GM12878 (cell line): Measurements from ENCODE around the gene MTMR4. TPM values are rescaled to one million over a fixed set of nuclear protein-coding genes. Genes with fewer than 3 reads are reported as not detected.

Experiments
- ATAC-seq: fragments of 200-7000 bp; cut with Tn5 transposase; 3 replicates; pipeline ENCODE4 v1.9.1; 2020; ENCODE audit warnings: mild to moderate bottlenecking, moderate library complexity
- BruUV-seq: library from RNA; stranded (reverse); fragments of 400-500 nt; replicated peaks from 2 replicates; lab custom pipeline; 2021; lab: Mats Ljungman, UMichigan
- CTCF ChIA-PET: fragments of 300-600 bp; sonication (Branson Sonifier 250); formaldehyde crosslinking; extraction: SDS; loops from one replicate; lab custom pipeline; 2021; ENCODE audit warnings: inconsistent platforms; lab: Yijun Ruan, JAX
- POLR2A ChIA-PET: fragments of 350-600 bp; formaldehyde crosslinking; extraction: SDS; loops from one replicate; lab custom pipeline; 2021; ENCODE audit warnings: inconsistent platforms; lab: Charles Lee
- RAD21 ChIA-PET: fragments of 300-600 bp; sonication (Branson Sonifier 250); formaldehyde crosslinking; loops from one replicate; lab custom pipeline; 2023; ENCODE audit warnings: antibody characterized with exemption; ENCODE audit not compliant: unreplicated experiment; lab: Charles Lee
- SMC1A ChIA-PET: fragments of 300-600 bp; sonication (Branson Sonifier 250); formaldehyde crosslinking; loops from one replicate; lab custom pipeline; 2023; ENCODE audit not compliant: unreplicated experiment, uncharacterized antibody; lab: Charles Lee
- DNase-seq: peaks from one replicate; pipeline ENCODE4 v3.0.0-alpha.2; 2011; ENCODE audit warnings: low read depth, low spot score
- FAIRE-seq: peaks from 3 replicates; lab custom pipeline; 2011; peaks lifted over from hg19 to GRCh38; lab: Jason Lieb, UNC
- H2AFZ ChIP-seq: 2 replicates; pipeline ENCODE4 v1.6.0; 2011; ENCODE audit warnings: low read depth, low read length, control low read depth; ENCODE audit not compliant: control insufficient read depth
- H3K27ac ChIP-seq: 2 replicates; pipeline ENCODE4 v1.5.1; 2011; ENCODE audit warnings: control low read depth; ENCODE audit not compliant: control insufficient read depth, insufficient read depth
- H3K27me3 ChIP-seq, 2 experiments: replicated peaks in 1 of 2; 2 replicates each; pipeline versions ENCODE4 v1.6.0 to v1.6.1; 2011; ENCODE audit warnings: low read length in 1 of 2; ENCODE audit not compliant: control insufficient read depth in 2 of 2, insufficient read depth in 2 of 2
- H3K36me3 ChIP-seq, 2 experiments: 2 replicates each; pipeline ENCODE4 v1.5.1; 2011; ENCODE audit warnings: low read length in 1 of 2; ENCODE audit not compliant: control insufficient read depth in 2 of 2, insufficient read depth in 2 of 2
- H3K4me1 ChIP-seq: 2 replicates; pipeline ENCODE4 v1.6.1; 2011; ENCODE audit warnings: mild to moderate bottlenecking, low read length, moderate library complexity, mixed read lengths; ENCODE audit not compliant: control insufficient read depth, insufficient read depth
- H3K4me2 ChIP-seq: 2 replicates; pipeline ENCODE4 v1.6.0; 2011; ENCODE audit warnings: control low read depth; ENCODE audit not compliant: control insufficient read depth, insufficient read depth
- H3K4me3 ChIP-seq: fragments of 200-600 bp; sonication (generic); 2 replicates; pipeline ENCODE4 v1.5.1; 2016
- H3K79me2 ChIP-seq: 2 replicates; pipeline ENCODE4 v1.6.0; 2011; ENCODE audit warnings: low read length; ENCODE audit not compliant: control insufficient read depth, insufficient read depth
- H3K9ac ChIP-seq: 2 replicates; pipeline ENCODE4 v1.8.0; 2011; ENCODE audit warnings: low read length, control low read depth, mixed read lengths; ENCODE audit not compliant: control insufficient read depth, insufficient read depth
- H3K9me3 ChIP-seq: replicated peaks from 3 replicates; pipeline ENCODE4 v1.5.1; 2011; ENCODE audit warnings: mild to moderate bottlenecking, low read length; ENCODE audit not compliant: control insufficient read depth, insufficient read depth
- H4K20me1 ChIP-seq: 2 replicates; pipeline ENCODE4 v1.6.0; 2011; ENCODE audit not compliant: control insufficient read depth, insufficient read depth
- POLR2AphosphoS2 ChIP-seq: IDR thresholded peaks from 2 replicates; pipeline ENCODE4 v1.6.1; 2011; ENCODE audit warnings: low read depth, mild to moderate bottlenecking, low read length, improper control_type of control experiment, moderate library complexity
- RAD21 ChIP-seq: IDR thresholded peaks from 2 replicates; pipeline ENCODE4 v1.6.1; 2011; ENCODE audit warnings: mild to moderate bottlenecking, low read depth, low read length, moderate library complexity; ENCODE audit not compliant: insufficient read depth
- RB1 ChIP-seq: fragments of 450-650 bp; formaldehyde crosslinking; IDR thresholded peaks from 2 replicates; pipeline ENCODE4 v1.6.1; 2017; ENCODE audit warnings: mild to moderate bottlenecking, borderline replicate concordance
- RBBP5 ChIP-seq: fragments of 200-600 bp; sonication (generic); conservative IDR thresholded peaks from 2 replicates; pipeline ENCODE4 v1.6.1; 2016
- SRF ChIP-seq, 2 experiments: IDR thresholded peaks; 2 replicates each; pipeline ENCODE4 v1.6.1; 2011; ENCODE audit warnings: low read depth in 2 of 2, low read length in 2 of 2, mild to moderate bottlenecking in 1 of 2, moderate library complexity in 1 of 2
- TARDBP ChIP-seq: IDR thresholded peaks from 2 replicates; pipeline ENCODE4 v1.6.1; 2016; ENCODE audit warnings: borderline replicate concordance
- ZNF207 ChIP-seq: fragments of 450-650 bp; IDR thresholded peaks from 2 replicates; pipeline ENCODE4 v1.6.1; 2014; ENCODE audit warnings: antibody characterized with exemption, mild to moderate bottlenecking, borderline replicate concordance
- ZNF24 ChIP-seq: fragments of 450-650 bp; IDR thresholded peaks from 2 replicates; pipeline ENCODE4 v1.6.1; 2017; ENCODE audit warnings: antibody characterized with exemption, mild to moderate bottlenecking
- ZNF622 ChIP-seq: fragments of 450-650 bp; IDR thresholded peaks from 2 replicates; pipeline ENCODE4 v1.6.1; 2017; ENCODE audit warnings: mild to moderate bottlenecking, inconsistent platforms
- WGBS: methylation state at CpG from one replicate; pipeline ENCODE4 v1.1.6; 2016; ENCODE audit warnings: low lambda C conversion rate; ENCODE audit not compliant: insufficient replicate concordance, insufficient coverage; ENCODE audit errors: missing lambda C conversion rate; 5-methylcytosine and 5-hydroxymethylcytosine counted together
- in situ Hi-C: fragments of 300-500 bp; cut with MboI; formaldehyde crosslinking; loops from 9 replicates; pipeline ENCODE4 v1.14.3; 2018; ENCODE audit warnings: mixed read lengths
- intact Hi-C: fragments of 100-400 bp; cut with micrococcal nuclease; formaldehyde crosslinking; loops from one replicate; pipeline ENCODE4 v1.14.2; 2022; ENCODE audit not compliant: unreplicated experiment
- polyA plus RNA-seq, 11 experiments: library from polyadenylated mRNA; depleted of rRNA in 4 of 11; unstranded in 6 of 11; stranded (reverse) in 5 of 11; fragments of >200 nt; fragmentation: Nextera tagmentation in 4 of 11; fragmentation: Illumina TruSeq in 1 of 11; extraction: Ambion mirVana in 4 of 11; extraction: Trizol in 1 of 11; gene quantifications; 1 replicate in 1 of 11; 2 replicates in 10 of 11; pipeline versions ENCODE4 v1.2.1 to v1.2.3, GENCODE V29; 2011 to 2016; ENCODE audit warnings: inconsistent platforms in 2 of 11, missing spikeins in 2 of 11, low read depth in 1 of 11
- total RNA-seq, 4 experiments: library from RNA; depleted of rRNA in 3 of 4; stranded (reverse); fragments of >200 nt in 3 of 4; fragmentation: Illumina TruSeq in 1 of 4; extraction: Trizol in 1 of 4; gene quantifications; 2 replicates each; pipeline versions ENCODE4 v1.2.1 to v1.2.3, GENCODE V29; 2013 to 2021
- TF ChIP-seq, protein P1 (sequence below), 3 experiments: IDR thresholded peaks in 2 of 3; conservative IDR thresholded peaks in 1 of 3; 2 replicates each; pipeline ENCODE4 v1.5.1; 2011; ENCODE audit warnings: low read depth in 3 of 3, low read length in 3 of 3, mild to moderate bottlenecking in 3 of 3, control low read depth in 2 of 3, moderate library complexity in 2 of 3, inconsistent platforms in 1 of 3, mixed read lengths in 1 of 3; ENCODE audit not compliant: control insufficient read depth in 2 of 3, insufficient read depth in 1 of 3; ENCODE audit errors: extremely low read depth in 1 of 3
- TF ChIP-seq, protein P2 (sequence below): fragments of 450-650 bp; IDR thresholded peaks from 2 replicates; pipeline ENCODE4 v1.6.1; 2018; ENCODE audit warnings: borderline replicate concordance, mild to moderate bottlenecking; ENCODE audit not compliant: partially characterized antibody
- TF ChIP-seq, protein P3 (sequence below): fragments of 450-650 bp; IDR thresholded peaks from 2 replicates; pipeline ENCODE4 v1.6.1; 2016; ENCODE audit warnings: mild to moderate bottlenecking

MTMR4 gene
- total and polyA plus RNA-seq, 10 of the 15 experiments (the other 5 are each of a cell fraction or from before 2014, with no cell fraction given) = 12.8 to 127 (median 53.2) TPM

DNA sequence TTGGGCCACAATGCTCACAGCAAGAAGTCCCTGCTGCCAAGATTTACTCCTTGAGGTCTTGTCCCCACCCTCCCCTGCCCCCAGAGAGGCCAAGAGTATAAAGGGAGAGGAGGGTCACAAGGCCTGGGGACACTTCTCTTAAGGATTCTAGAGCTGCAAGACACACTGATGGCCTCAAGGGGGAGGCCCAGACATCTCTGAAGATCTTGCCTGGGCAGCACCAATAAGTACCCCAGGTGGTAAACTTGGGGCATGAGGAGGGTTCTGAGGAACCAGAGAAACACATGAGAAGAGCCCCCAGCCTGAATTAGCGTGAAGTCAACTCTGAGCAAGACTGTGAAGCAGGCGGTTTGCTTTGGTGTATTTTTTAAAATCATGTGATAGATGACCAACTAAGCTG, 26.8 kb upstream of the MTMR4 start:
- BruUV-seq = no TSS peak
- H3K9ac ChIP-seq = no peak overlapping the region
- ChIA-PET SMC1A (interaction anchor here (0.8 to 1.4 kb wide), 12 partner anchors 10 to 523 kb away, joined by 3 to 7 read pairs (median 3); no protein-coding TSS in a partner anchor), RAD21 (interaction anchor here (0.6 to 2.0 kb wide), 6 partner anchors 15 to 174 kb away, joined by 3 to 9 read pairs (median 6); no protein-coding TSS in a partner anchor), CTCF (interaction anchor here (0.7 to 4.6 kb wide), 13 partner anchors 8 to 472 kb away, joined by 3 to 45 read pairs (median 6); no protein-coding TSS in a partner anchor), POLR2A (interaction anchor here (1.2 kb wide), 1 partner anchor 89 kb away, joined by 4 read pairs; no protein-coding TSS in a partner anchor)
- no peak for DNase-seq
- H3K27me3 ChIP-seq = no peaks in the 10 kb centered on the region; a peak in 1 of 4 replicates
- H3K4me3 ChIP-seq = no peak overlapping the region
- no peaks in the 10 kb centered on the region for H3K4me1 ChIP-seq
- H4K20me1 ChIP-seq = no peaks in the 10 kb centered on the region
- WGBS = 23% methylated on average over 2 of the region's 2 CpGs
- no peak overlapping the region for H2AFZ ChIP-seq
- H3K9me3 ChIP-seq = no peaks in the 10 kb centered on the region
- no peaks in the 10 kb centered on the region for H3K36me3 ChIP-seq
- TF ChIP-seq SRF (IDR thresholded peaks at IDR 0.05; ENCODE audit: low read depth in 2 of 2, low read length in 2 of 2) = no peak
- TF ChIP-seq, protein P1, sequence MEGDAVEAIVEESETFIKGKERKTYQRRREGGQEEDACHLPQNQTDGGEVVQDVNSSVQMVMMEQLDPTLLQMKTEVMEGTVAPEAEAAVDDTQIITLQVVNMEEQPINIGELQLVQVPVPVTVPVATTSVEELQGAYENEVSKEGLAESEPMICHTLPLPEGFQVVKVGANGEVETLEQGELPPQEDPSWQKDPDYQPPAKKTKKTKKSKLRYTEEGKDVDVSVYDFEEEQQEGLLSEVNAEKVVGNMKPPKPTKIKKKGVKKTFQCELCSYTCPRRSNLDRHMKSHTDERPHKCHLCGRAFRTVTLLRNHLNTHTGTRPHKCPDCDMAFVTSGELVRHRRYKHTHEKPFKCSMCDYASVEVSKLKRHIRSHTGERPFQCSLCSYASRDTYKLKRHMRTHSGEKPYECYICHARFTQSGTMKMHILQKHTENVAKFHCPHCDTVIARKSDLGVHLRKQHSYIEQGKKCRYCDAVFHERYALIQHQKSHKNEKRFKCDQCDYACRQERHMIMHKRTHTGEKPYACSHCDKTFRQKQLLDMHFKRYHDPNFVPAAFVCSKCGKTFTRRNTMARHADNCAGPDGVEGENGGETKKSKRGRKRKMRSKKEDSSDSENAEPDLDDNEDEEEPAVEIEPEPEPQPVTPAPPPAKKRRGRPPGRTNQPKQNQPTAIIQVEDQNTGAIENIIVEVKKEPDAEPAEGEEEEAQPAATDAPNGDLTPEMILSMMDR (IDR thresholded peaks at IDR 0.05 in 2 of 3, conservative IDR thresholded peaks at IDR 0.05 in 1 of 3; ENCODE audit: control insufficient read depth in 2 of 3, extremely low read depth in 1 of 3, insufficient read depth in 1 of 3, low read depth in 3 of 3, low read length in 3 of 3) = peak; percentile 41 to 59 (median 47)
- TF ChIP-seq ZNF24 = no peak
- TF ChIP-seq ZNF622 = no peak
- TF ChIP-seq ZNF207 = no peak
- TF ChIP-seq RBBP5 = no peak
- no peak for TF ChIP-seq RB1
- TF ChIP-seq, protein P2, sequence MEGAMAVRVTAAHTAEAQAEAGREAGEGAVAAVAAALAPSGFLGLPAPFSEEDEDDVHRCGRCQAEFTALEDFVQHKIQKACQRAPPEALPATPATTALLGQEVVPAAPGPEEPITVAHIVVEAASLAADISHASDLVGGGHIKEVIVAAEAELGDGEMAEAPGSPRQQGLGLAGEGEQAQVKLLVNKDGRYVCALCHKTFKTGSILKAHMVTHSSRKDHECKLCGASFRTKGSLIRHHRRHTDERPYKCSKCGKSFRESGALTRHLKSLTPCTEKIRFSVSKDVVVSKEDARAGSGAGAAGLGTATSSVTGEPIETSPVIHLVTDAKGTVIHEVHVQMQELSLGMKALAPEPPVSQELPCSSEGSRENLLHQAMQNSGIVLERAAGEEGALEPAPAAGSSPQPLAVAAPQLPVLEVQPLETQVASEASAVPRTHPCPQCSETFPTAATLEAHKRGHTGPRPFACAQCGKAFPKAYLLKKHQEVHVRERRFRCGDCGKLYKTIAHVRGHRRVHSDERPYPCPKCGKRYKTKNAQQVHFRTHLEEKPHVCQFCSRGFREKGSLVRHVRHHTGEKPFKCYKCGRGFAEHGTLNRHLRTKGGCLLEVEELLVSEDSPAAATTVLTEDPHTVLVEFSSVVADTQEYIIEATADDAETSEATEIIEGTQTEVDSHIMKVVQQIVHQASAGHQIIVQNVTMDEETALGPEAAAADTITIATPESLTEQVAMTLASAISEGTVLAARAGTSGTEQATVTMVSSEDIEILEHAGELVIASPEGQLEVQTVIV = no peak
- TF ChIP-seq RAD21 = peak; percentile 49
- TF ChIP-seq, protein P3, sequence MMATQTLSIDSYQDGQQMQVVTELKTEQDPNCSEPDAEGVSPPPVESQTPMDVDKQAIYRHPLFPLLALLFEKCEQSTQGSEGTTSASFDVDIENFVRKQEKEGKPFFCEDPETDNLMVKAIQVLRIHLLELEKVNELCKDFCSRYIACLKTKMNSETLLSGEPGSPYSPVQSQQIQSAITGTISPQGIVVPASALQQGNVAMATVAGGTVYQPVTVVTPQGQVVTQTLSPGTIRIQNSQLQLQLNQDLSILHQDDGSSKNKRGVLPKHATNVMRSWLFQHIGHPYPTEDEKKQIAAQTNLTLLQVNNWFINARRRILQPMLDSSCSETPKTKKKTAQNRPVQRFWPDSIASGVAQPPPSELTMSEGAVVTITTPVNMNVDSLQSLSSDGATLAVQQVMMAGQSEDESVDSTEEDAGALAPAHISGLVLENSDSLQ = no peak
- TF ChIP-seq POLR2AphosphoS2 = no peak
- no peak for TF ChIP-seq TARDBP
- TF ChIP-seq, all 136 proteins: peak for 2
- Histone ChIP-seq H3K79me2 (no peaks in the 10 kb centered on the region), H3K27ac (no peak overlapping the region), H3K4me2 (no peak overlapping the region)
- peak; percentile 88 for ATAC-seq
- in situ Hi-C loops = no loop called here
- peak; percentile 69 for FAIRE-seq
- intact Hi-C loops = no loop called here
